CD14-positive monocyte (primary cell): ENCODE data around the gene NBPF6. TPM values are rescaled to one million over a fixed set of nuclear protein-coding genes. Genes with fewer than 3 reads are reported as not detected.

Experiments
- DNase-seq, 3 donors: peaks; one replicate each; pipeline ENCODE4 v3.0.0-alpha.2; 2011 to 2022
- H2AFZ ChIP-seq: 2 replicates; pipeline ENCODE4 v1.6.0; 2012; ENCODE audit warnings: mild to moderate bottlenecking, low read depth, low read length, inconsistent platforms; ENCODE audit not compliant: insufficient read depth, poor library complexity, severe bottlenecking
- H3K27ac ChIP-seq, 2 donors: 1 replicate in 1 of 2; 2 replicates in 1 of 2; pipeline ENCODE4 v1.5.1; 2012 to 2013; ENCODE audit warnings: low read length in 2 of 2, control low read depth in 1 of 2, inconsistent platforms in 1 of 2, low read depth in 1 of 2, mild to moderate bottlenecking in 1 of 2
- H3K27me3 ChIP-seq, 2 donors: one replicate each; pipeline versions ENCODE4 v1.6.0 to v1.6.1; 2011 to 2013; ENCODE audit warnings: low read length in 2 of 2; ENCODE audit not compliant: control insufficient read depth in 2 of 2, insufficient read depth in 2 of 2
- H3K36me3 ChIP-seq, 2 donors: replicated peaks in 1 of 2; 1 replicate in 1 of 2; 2 replicates in 1 of 2; pipeline versions ENCODE4 v1.5.1 to v1.6.1; 2012 to 2013; ENCODE audit warnings: low read length in 2 of 2, control low read depth in 1 of 2, inconsistent platforms in 1 of 2, mild to moderate bottlenecking in 1 of 2; ENCODE audit not compliant: insufficient read depth in 2 of 2, control insufficient read depth in 1 of 2
- H3K4me1 ChIP-seq, 2 donors: 1 replicate in 1 of 2; 2 replicates in 1 of 2; pipeline versions ENCODE4 v1.5.1 to v1.6.1; 2012 to 2013; ENCODE audit warnings: low read length in 2 of 2, control low read depth in 1 of 2, inconsistent platforms in 1 of 2, mild to moderate bottlenecking in 1 of 2, moderate library complexity in 1 of 2; ENCODE audit not compliant: insufficient read depth in 2 of 2, control insufficient read depth in 1 of 2
- H3K4me2 ChIP-seq: replicated peaks from 2 replicates; pipeline ENCODE3; 2012; ENCODE audit warnings: low read length, moderate library complexity, mild to moderate bottlenecking; ENCODE audit not compliant: poor library complexity, severe bottlenecking; ENCODE audit errors: extremely low read depth
- H3K4me3 ChIP-seq, 3 experiments: fragments of 200-600 bp in 1 of 3; sonication (generic) in 1 of 3; replicated peaks in 1 of 3; 1 replicate in 2 of 3; 2 replicates in 1 of 3; pipeline ENCODE4 v1.5.1; 2011 to 2013; ENCODE audit warnings: low read length in 3 of 3, mild to moderate bottlenecking in 3 of 3, control low read depth in 2 of 3, low read depth in 2 of 3, inconsistent platforms in 1 of 3, moderate library complexity in 1 of 3
- H3K79me2 ChIP-seq: 2 replicates; pipeline ENCODE4 v1.6.0; 2012; ENCODE audit warnings: mild to moderate bottlenecking, control low read depth, inconsistent platforms, low read length, moderate library complexity; ENCODE audit not compliant: insufficient read depth
- H3K9ac ChIP-seq: 2 replicates; pipeline ENCODE4 v1.6.0; 2017; ENCODE audit warnings: low read length, mild to moderate bottlenecking; ENCODE audit not compliant: insufficient read depth, poor library complexity, severe bottlenecking
- H3K9me3 ChIP-seq, 2 donors: replicated peaks in 1 of 2; 1 replicate in 1 of 2; 2 replicates in 1 of 2; pipeline versions ENCODE4 v1.5.1 to v1.6.1; 2012 to 2013; ENCODE audit warnings: low read length in 2 of 2, control low read depth in 1 of 2; ENCODE audit not compliant: control insufficient read depth in 1 of 2, insufficient read depth in 1 of 2
- H4K20me1 ChIP-seq: 2 replicates; pipeline ENCODE4 v1.6.0; 2012; ENCODE audit warnings: mild to moderate bottlenecking, low read length, control low read depth, moderate library complexity; ENCODE audit not compliant: insufficient read depth
- H3K27ac Mint-ChIP-seq, 7 donors: one replicate each; pipeline ENCODE4 v1.8.0; 2020; ENCODE audit warnings: mild to moderate bottlenecking in 7 of 7, mixed read lengths in 7 of 7, moderate library complexity in 6 of 7, inconsistent platforms in 2 of 7
- H3K27me3 Mint-ChIP-seq, 3 donors: one replicate each; pipeline ENCODE4 v1.8.0; 2021 to 2022; ENCODE audit warnings: low read depth in 3 of 3, mild to moderate bottlenecking in 3 of 3, mixed read lengths in 3 of 3, moderate library complexity in 3 of 3, inconsistent platforms in 1 of 3
- H3K36me3 Mint-ChIP-seq, 2 donors: one replicate each; pipeline ENCODE4 v1.8.0; 2020; ENCODE audit warnings: mixed read lengths in 2 of 2, inconsistent platforms in 1 of 2, mild to moderate bottlenecking in 1 of 2
- H3K4me1 Mint-ChIP-seq: one replicate; pipeline ENCODE4 v1.8.0; 2020; ENCODE audit warnings: mild to moderate bottlenecking, mixed read lengths
- H3K4me3 Mint-ChIP-seq, 2 donors: one replicate each; pipeline ENCODE4 v1.8.0; 2020; ENCODE audit warnings: mild to moderate bottlenecking in 2 of 2, mixed read lengths in 2 of 2, moderate library complexity in 1 of 2
- H3K9me3 Mint-ChIP-seq, 7 donors: one replicate each; pipeline ENCODE4 v1.8.0; 2020 to 2022; ENCODE audit warnings: mixed read lengths in 7 of 7, mild to moderate bottlenecking in 6 of 7, moderate library complexity in 6 of 7, inconsistent platforms in 2 of 7
- CTCF ChIP-seq: fragments of 200-600 bp; IDR thresholded peaks from one replicate; pipeline ENCODE4 v1.8.0; 2022; ENCODE audit warnings: antibody characterized with exemption, mild to moderate bottlenecking
- WGBS: methylation state at CpG from one replicate; pipeline ENCODE4 v1.1.5; 2013; ENCODE audit warnings: missing lambda C conversion rate; ENCODE audit not compliant: insufficient coverage; 5-methylcytosine and 5-hydroxymethylcytosine counted together
- intact Hi-C, 2 donors: fragments of 100-400 bp; cut with micrococcal nuclease; formaldehyde crosslinking; loops; one replicate each; pipeline versions ENCODE4 v1.15.0 to v1.15.1; 2023
- polyA plus RNA-seq, 3 donors: library from polyadenylated mRNA; depleted of rRNA in 1 of 3; unstranded in 2 of 3; stranded (reverse) in 1 of 3; fragments of 300-500 nt in 2 of 3; fragments of >200 nt in 1 of 3; fragmentation: Illumina TruSeq in 2 of 3; gene quantifications; 1 replicate in 2 of 3; 2 replicates in 1 of 3; pipeline ENCODE4 v1.2.3, GENCODE V29; 2012 to 2021

Gene NBPF6
- polyA plus RNA-seq, 3 donors, result not detected

- Mint-ChIP-seq H3K4me1 (peaks cover under 1% of the 10 kb centered on the region), H3K36me3 (no peaks in the 10 kb centered on the region), H3K4me3 (peak overlapping the region in 1 of 2 donors; percentile 58), H3K9me3 (no peaks in the 10 kb centered on the region), H3K27ac (no peak overlapping the region), H3K27me3 (peaks cover 19 to 31% (median 30%) of the 10 kb centered on the region in 3 donors)
- WGBS, result 90% methylated on average over 2 of the region's 2 CpGs
- Histone ChIP-seq H3K79me2 (no peaks in the 10 kb centered on the region), H3K36me3 (no peaks in the 10 kb centered on the region), H3K27me3 (peaks cover 35 to 54% of the 10 kb centered on the region in 2 donors), H4K20me1 (no peaks in the 10 kb centered on the region), H3K27ac (no peak overlapping the region), H3K4me2 (no peak overlapping the region), H3K9ac (no peak overlapping the region), H2AFZ (no peak overlapping the region), H3K4me1 (peaks cover 12 to 18% of the 10 kb centered on the region in 2 donors), H3K4me3 (no peak overlapping the region), H3K9me3 (no peaks in the 10 kb centered on the region)
- intact Hi-C loops, result no loop called here
- DNase-seq, result no peak
- no peak for TF ChIP-seq CTCF
Observed at GRCh38 chr1:108502624-108503023, 52.5 kb downstream of the NBPF6 start.

- Histone ChIP-seq H2AFZ (no peak overlapping the region), H3K27me3 (peaks cover 34 to 49% of the 10 kb centered on the region in 2 donors), H3K4me3 (no peak overlapping the region), H3K4me1 (peaks cover 15 to 21% of the 10 kb centered on the region in 2 donors), H3K9ac (no peak overlapping the region), H3K27ac (no peak overlapping the region), H3K4me2 (no peak overlapping the region), H3K9me3 (no peaks in the 10 kb centered on the region), H3K79me2 (no peaks in the 10 kb centered on the region), H3K36me3 (no peaks in the 10 kb centered on the region), H4K20me1 (no peaks in the 10 kb centered on the region)
- H3K4me1 Mint-ChIP-seq, result peaks cover 5% of the 10 kb centered on the region
- no peaks in the 10 kb centered on the region for H3K36me3 Mint-ChIP-seq
- H3K9me3 Mint-ChIP-seq, result no peaks in the 10 kb centered on the region
- peaks cover 17 to 31% (median 30%) of the 10 kb centered on the region in 3 donors for H3K27me3 Mint-ChIP-seq
- intact Hi-C loops, result no loop called here
- no peak for TF ChIP-seq CTCF
- no peak for DNase-seq
- H3K27ac Mint-ChIP-seq, result no peak overlapping the region
- H3K4me3 Mint-ChIP-seq, result peak overlapping the region in 1 of 2 donors; percentile 23
- WGBS, result 97% methylated on average over 3 of the region's 5 CpGs
Observed at GRCh38 chr1:108503062-108503733, 53.1 kb downstream of the NBPF6 start.
